PC-3 (cell line): ENCODE data around the gene BBC3. TPM values are rescaled to one million over a fixed set of nuclear protein-coding genes. Genes with fewer than 3 reads are reported as not detected.

Experiments used
- ATAC-seq: fragments of 200-7000 bp; cut with Tn5 transposase; 2 replicates; pipeline ENCODE4 v1.9.1; 2020; ENCODE audit warnings: mild to moderate bottlenecking, moderate library complexity
- BruUV-seq: library from RNA; stranded (reverse); fragments of 400-500 nt; replicated peaks from 2 replicates; lab custom pipeline; 2021; lab: Mats Ljungman, UMichigan
- CTCF ChIA-PET: fragments of 300-600 bp; sonication (Branson Sonifier 250); formaldehyde crosslinking; loops from one replicate; lab custom pipeline; 2022; ENCODE audit warnings: antibody characterized with exemption; lab: Charles Lee
- POLR2A ChIA-PET: fragments of 300-600 bp; sonication (Branson Sonifier 250); formaldehyde crosslinking; loops from one replicate; lab custom pipeline; 2022; ENCODE audit warnings: antibody characterized with exemption; ENCODE audit not compliant: unreplicated experiment; lab: Charles Lee
- DNase-seq: peaks from one replicate; pipeline ENCODE4 v3.0.0-alpha.2; 2015
- H2AFZ ChIP-seq: fragments of 300-600 bp; sonication (generic); 2 replicates; pipeline ENCODE4 v1.6.0; 2016; ENCODE audit warnings: antibody characterized with exemption, low read length
- H3F3A ChIP-seq: fragments of 300-600 bp; sonication (generic); one replicate; pipeline ENCODE4 v1.6.0; 2017; ENCODE audit warnings: antibody characterized with exemption, low read length, control low read depth, mild to moderate bottlenecking; ENCODE audit not compliant: unreplicated experiment
- H3K27ac ChIP-seq: fragments of 300-600 bp; sonication (generic); 2 replicates; pipeline ENCODE4 v1.5.1; 2016; ENCODE audit warnings: mild to moderate bottlenecking, low read length
- H3K27me3 ChIP-seq: fragments of 300-600 bp; sonication (generic); 2 replicates; pipeline ENCODE4 v1.6.1; 2016; ENCODE audit warnings: low read length, mixed read lengths
- H3K36me3 ChIP-seq: fragments of 300-600 bp; sonication (generic); 2 replicates; pipeline ENCODE4 v1.6.1; 2016; ENCODE audit warnings: low read depth, mixed run types, low read length, mixed read lengths
- H3K4me1 ChIP-seq: fragments of 300-600 bp; sonication (generic); 2 replicates; pipeline ENCODE4 v1.5.1; 2016; ENCODE audit warnings: low read length; ENCODE audit not compliant: insufficient read depth
- H3K4me2 ChIP-seq: fragments of 300-600 bp; sonication (generic); 2 replicates; pipeline ENCODE4 v1.6.0; 2016; ENCODE audit warnings: low read length
- H3K4me3 ChIP-seq: fragments of 300-600 bp; sonication (generic); 2 replicates; pipeline ENCODE4 v1.5.1; 2016; ENCODE audit warnings: mild to moderate bottlenecking, low read length, mixed read lengths
- H3K79me2 ChIP-seq: fragments of 300-600 bp; sonication (generic); 2 replicates; pipeline ENCODE4 v1.6.1; 2017; ENCODE audit warnings: low read length, mixed read lengths
- H3K9ac ChIP-seq: fragments of 300-600 bp; sonication (generic); 2 replicates; pipeline ENCODE4 v1.6.0; 2016; ENCODE audit warnings: mild to moderate bottlenecking, low read length
- H3K9me2 ChIP-seq: fragments of 300-600 bp; sonication (generic); replicated peaks from 2 replicates; pipeline ENCODE4 v1.6.1; 2016; ENCODE audit warnings: mixed run types, low read length, mixed read lengths
- H3K9me3 ChIP-seq: fragments of 300-600 bp; sonication (generic); 2 replicates; pipeline ENCODE4 v1.6.1; 2016; ENCODE audit warnings: low read length, mixed read lengths
- H4K20me1 ChIP-seq: fragments of 300-600 bp; sonication (generic); 2 replicates; pipeline ENCODE4 v1.6.1; 2016; ENCODE audit warnings: low read length, mixed read lengths
- EZH2 ChIP-seq: fragments of 300-600 bp; sonication (generic); IDR thresholded peaks from one replicate; pipeline ENCODE4 v1.6.1; 2017; ENCODE audit warnings: antibody characterized with exemption, mild to moderate bottlenecking, low read length; ENCODE audit not compliant: unreplicated experiment
- EZH2phosphoT487 ChIP-seq: fragments of 300-600 bp; sonication (generic); IDR thresholded peaks from 2 replicates; pipeline ENCODE4 v1.6.1; 2018; ENCODE audit warnings: mild to moderate bottlenecking, antibody characterized with exemption, low read length, borderline replicate concordance
- intact Hi-C: fragments of 100-400 bp; cut with micrococcal nuclease; formaldehyde crosslinking; loops from 2 replicates; pipeline ENCODE4 v1.9.0; 2023
- total RNA-seq: library from RNA; depleted of rRNA; stranded (reverse); fragments of >200 nt; gene quantifications from 2 replicates; pipeline ENCODE4 v1.2.3, GENCODE V29; 2014
- TF ChIP-seq, protein P1 (sequence below): fragments of 300-600 bp; sonication (generic); conservative IDR thresholded peaks from 2 replicates; pipeline ENCODE4 v1.5.1; 2017; ENCODE audit warnings: antibody characterized with exemption, low read depth, mild to moderate bottlenecking, low read length

BBC3 gene
- total RNA-seq, 1 experiment from 2014 or later = 2.9 TPM

DNA sequence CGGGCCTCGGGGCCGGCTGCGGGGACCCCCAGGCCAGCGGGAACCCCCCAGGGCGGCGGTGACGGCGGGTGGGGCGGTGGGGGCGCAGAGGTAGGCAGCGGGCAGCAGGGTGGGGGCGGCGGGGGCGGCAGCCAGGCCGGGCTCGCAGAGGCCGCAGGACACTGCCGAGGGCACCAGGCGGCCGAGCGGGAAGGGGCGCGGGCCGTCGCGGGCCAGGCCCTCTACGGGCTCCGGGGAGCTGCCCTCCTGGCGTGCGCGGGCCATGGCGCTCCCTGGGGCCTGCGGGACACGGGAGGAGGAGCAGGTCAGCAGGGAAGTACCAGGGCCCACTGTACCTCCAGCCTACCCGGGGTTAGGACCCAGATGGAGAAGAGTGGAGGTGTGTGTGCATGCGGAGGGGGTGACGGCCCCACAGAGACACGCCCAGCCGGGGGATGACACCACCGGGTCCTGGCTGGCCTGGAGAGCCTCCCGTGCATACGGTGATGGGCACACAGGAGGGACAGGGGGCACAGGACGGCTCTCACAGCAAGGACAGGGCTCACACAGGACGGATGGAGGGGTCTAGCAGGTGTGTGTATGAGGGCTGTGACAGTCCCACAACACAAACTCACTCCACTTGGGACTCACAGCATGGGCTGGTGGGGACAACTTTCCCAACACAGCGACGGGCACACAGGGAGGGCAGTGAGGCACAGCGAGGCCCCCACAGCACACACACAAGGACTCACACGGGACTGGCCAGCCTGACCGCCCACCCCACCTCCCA lies 2.6 kb downstream of the BBC3 start:
- H2AFZ ChIP-seq = peak overlapping the region; percentile 53; the same call in 1 of the 2 replicates
- DNase-seq (no peak), ATAC-seq (peak; percentile 8)
- ChIA-PET POLR2A (no interaction called here), CTCF (interaction anchor here (0.6 kb wide), 1 partner anchor 16 kb away, joined by 5 read pairs; no protein-coding TSS in a partner anchor)
- peak overlapping the region; percentile 88 for H3K4me2 ChIP-seq
- H3K27ac ChIP-seq = no peak overlapping the region
- no peaks in the 10 kb centered on the region for H3K79me2 ChIP-seq
- no peak for TF ChIP-seq EZH2phosphoT487
- TF ChIP-seq, protein P1, sequence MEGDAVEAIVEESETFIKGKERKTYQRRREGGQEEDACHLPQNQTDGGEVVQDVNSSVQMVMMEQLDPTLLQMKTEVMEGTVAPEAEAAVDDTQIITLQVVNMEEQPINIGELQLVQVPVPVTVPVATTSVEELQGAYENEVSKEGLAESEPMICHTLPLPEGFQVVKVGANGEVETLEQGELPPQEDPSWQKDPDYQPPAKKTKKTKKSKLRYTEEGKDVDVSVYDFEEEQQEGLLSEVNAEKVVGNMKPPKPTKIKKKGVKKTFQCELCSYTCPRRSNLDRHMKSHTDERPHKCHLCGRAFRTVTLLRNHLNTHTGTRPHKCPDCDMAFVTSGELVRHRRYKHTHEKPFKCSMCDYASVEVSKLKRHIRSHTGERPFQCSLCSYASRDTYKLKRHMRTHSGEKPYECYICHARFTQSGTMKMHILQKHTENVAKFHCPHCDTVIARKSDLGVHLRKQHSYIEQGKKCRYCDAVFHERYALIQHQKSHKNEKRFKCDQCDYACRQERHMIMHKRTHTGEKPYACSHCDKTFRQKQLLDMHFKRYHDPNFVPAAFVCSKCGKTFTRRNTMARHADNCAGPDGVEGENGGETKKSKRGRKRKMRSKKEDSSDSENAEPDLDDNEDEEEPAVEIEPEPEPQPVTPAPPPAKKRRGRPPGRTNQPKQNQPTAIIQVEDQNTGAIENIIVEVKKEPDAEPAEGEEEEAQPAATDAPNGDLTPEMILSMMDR = no peak
- no peak for TF ChIP-seq EZH2
- intact Hi-C loops = no loop called here
- H3F3A ChIP-seq = no peaks in the 10 kb centered on the region
- H3K4me1 ChIP-seq = peaks cover 40% of the 10 kb centered on the region
- H4K20me1 ChIP-seq = no peaks in the 10 kb centered on the region
- H3K27me3 ChIP-seq = no peaks in the 10 kb centered on the region
- H3K36me3 ChIP-seq = no peaks in the 10 kb centered on the region
- BruUV-seq = no TSS peak
- H3K9ac ChIP-seq = no peak overlapping the region
- no peaks in the 10 kb centered on the region for H3K9me2 ChIP-seq
- no peaks in the 10 kb centered on the region for H3K9me3 ChIP-seq
- H3K4me3 ChIP-seq = peak overlapping the region; percentile 64

DNA sequence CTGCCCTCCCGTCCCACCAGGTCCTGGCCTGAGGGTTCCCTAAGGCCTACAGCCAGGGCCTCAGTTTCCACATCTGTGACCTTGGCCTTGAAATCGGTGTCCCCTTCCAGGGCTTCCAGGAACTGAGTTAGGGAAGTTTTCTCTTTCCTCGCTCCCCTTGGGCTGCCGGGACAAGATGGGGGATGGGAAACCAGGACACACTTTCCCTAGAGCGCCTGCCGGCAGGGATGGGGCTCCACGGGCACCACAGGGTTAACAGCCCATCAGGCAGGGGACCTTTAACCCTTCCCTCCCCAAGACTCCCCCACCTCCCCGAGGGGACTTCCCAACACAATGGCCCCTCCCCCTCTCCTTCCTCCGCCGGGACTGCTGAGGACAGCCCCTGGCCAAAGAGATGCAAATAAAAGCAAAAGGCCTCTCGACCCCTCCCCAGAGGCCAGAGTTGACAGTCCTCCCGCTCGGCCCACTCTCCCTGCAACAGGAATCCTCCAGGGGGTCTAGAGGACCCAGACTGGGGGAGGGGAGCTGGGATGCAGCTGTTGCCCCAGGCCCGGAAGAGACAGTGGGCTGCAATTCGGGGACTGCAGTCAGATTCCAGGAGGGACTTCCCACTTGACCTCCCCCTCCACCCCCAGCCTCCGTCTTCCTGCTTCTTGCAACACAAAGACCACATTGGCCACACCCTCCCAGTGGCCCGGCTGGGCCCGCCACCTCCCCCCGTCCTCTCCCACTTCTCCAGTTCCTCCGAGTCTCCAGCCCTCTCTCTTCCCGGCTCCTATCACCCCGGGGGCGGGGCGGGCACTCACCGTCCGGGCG lies 3.4 kb downstream of the BBC3 start:
- H3K36me3 ChIP-seq = no peaks in the 10 kb centered on the region
- H3K9ac ChIP-seq = peak overlapping the region; percentile 35; the same call in 1 of the 2 replicates
- H2AFZ ChIP-seq = peak overlapping the region; percentile 53; the same call in 1 of the 2 replicates
- POLR2A ChIA-PET = no interaction called here
- H3F3A ChIP-seq = no peaks in the 10 kb centered on the region
- CTCF ChIA-PET = interaction anchor here (0.6 kb wide), 1 partner anchor 122 kb away, joined by 6 read pairs; no protein-coding TSS in a partner anchor
- H3K27me3 ChIP-seq = no peaks in the 10 kb centered on the region
- H3K27ac ChIP-seq = peak overlapping the region; percentile 46
- intact Hi-C loops = no loop called here
- peaks cover 37% of the 10 kb centered on the region for H3K4me1 ChIP-seq
- ATAC-seq (peak; percentile 39), DNase-seq (peak; percentile 79)
- no peaks in the 10 kb centered on the region for H3K9me2 ChIP-seq
- H4K20me1 ChIP-seq = no peaks in the 10 kb centered on the region
- no peak for TF ChIP-seq EZH2phosphoT487
- no peak for TF ChIP-seq EZH2
- TF ChIP-seq, protein P1 = no peak
- H3K79me2 ChIP-seq = no peaks in the 10 kb centered on the region
- peak overlapping the region; percentile 88 for H3K4me2 ChIP-seq
- peak overlapping the region; percentile 64 for H3K4me3 ChIP-seq
- H3K9me3 ChIP-seq = no peaks in the 10 kb centered on the region
- BruUV-seq = no TSS peak
